HCT116 (cell line): ENCODE data around the gene SUMO3. TPM values are rescaled to one million over a fixed set of nuclear protein-coding genes. Genes with fewer than 3 reads are reported as not detected.

Experiments used
- ATAC-seq: fragments of 200-7000 bp; cut with Tn5 transposase; 2 replicates; pipeline ENCODE4 v1.9.1; 2020; ENCODE audit warnings: mild to moderate bottlenecking, moderate library complexity
- BruUV-seq: library from RNA; stranded (reverse); fragments of 400-500 nt; replicated peaks from 2 replicates; lab custom pipeline; 2021; lab: Mats Ljungman, UMichigan
- CTCF ChIA-PET: fragments of 300-600 bp; sonication (Branson Sonifier 250); formaldehyde crosslinking; loops from one replicate; lab custom pipeline; 2021; ENCODE audit warnings: antibody characterized with exemption; lab: Charles Lee
- POLR2A ChIA-PET: fragments of 300-600, 350-600 bp; sonication (Branson Sonifier 250); formaldehyde crosslinking; loops from one replicate; lab custom pipeline; 2021; ENCODE audit warnings: antibody characterized with exemption; lab: Charles Lee
- RAD21 ChIA-PET, 2 experiments: fragments of 300-600 bp; sonication (Branson Sonifier 250); formaldehyde crosslinking; loops; one replicate each; lab custom pipeline; 2023; ENCODE audit warnings: low total read pairs in 2 of 2; ENCODE audit not compliant: uncharacterized antibody in 2 of 2, unreplicated experiment in 2 of 2, low non-redundant PET in 1 of 2; lab: Charles Lee
- DNase-seq: peaks from one replicate; pipeline ENCODE4 v3.0.0-alpha.2; 2010; ENCODE audit warnings: low read depth, low spot score
- H2AFZ ChIP-seq: fragments of 200-600 bp; shearing (Covaris generic), sonication (generic); 2 replicates; pipeline ENCODE4 v1.6.1; 2017; ENCODE audit warnings: low read depth, mixed run types, mixed read lengths, antibody characterized with exemption, low read length; ENCODE audit not compliant: poor library complexity, severe bottlenecking
- H3K27ac ChIP-seq: 2 replicates; pipeline ENCODE4 v1.5.1; 2012; ENCODE audit warnings: low read depth, low read length
- H3K27me3 ChIP-seq: fragments of 200-600 bp; sonication (generic); 2 replicates; pipeline ENCODE4 v1.6.1; 2016; ENCODE audit warnings: mixed run types, low read length, mixed read lengths; ENCODE audit not compliant: insufficient read depth
- H3K36me3 ChIP-seq, 2 experiments: fragments of 200-500 bp in 1 of 2; fragments of 200-600 bp in 1 of 2; sonication (Bioruptor generic) in 1 of 2; sonication (generic) in 1 of 2; 2 replicates each; pipeline versions ENCODE4 v1.5.1 to v1.6.1; 2014 to 2016; ENCODE audit warnings: low read length in 2 of 2, inconsistent platforms in 1 of 2, mixed read lengths in 1 of 2, mixed run types in 1 of 2; ENCODE audit not compliant: insufficient read depth in 2 of 2, control insufficient read depth in 1 of 2
- H3K4me1 ChIP-seq, 2 experiments: fragments of 200-600 bp in 1 of 2; sonication (generic) in 1 of 2; 2 replicates each; pipeline versions ENCODE4 v1.5.1 to v1.6.1; 2012 to 2017; ENCODE audit warnings: low read length in 2 of 2, inconsistent platforms in 1 of 2, mild to moderate bottlenecking in 1 of 2, mixed read lengths in 1 of 2, mixed run types in 1 of 2, moderate library complexity in 1 of 2; ENCODE audit not compliant: insufficient read depth in 2 of 2, control insufficient read depth in 1 of 2
- H3K4me2 ChIP-seq: fragments of 200-600 bp; sonication (generic); 2 replicates; pipeline ENCODE4 v1.6.1; 2017; ENCODE audit warnings: mixed run types, low read length, mixed read lengths
- H3K4me3 ChIP-seq, 2 experiments: fragments of 200-600 bp in 1 of 2; sonication (generic) in 1 of 2; replicated peaks in 1 of 2; 2 replicates each; pipeline ENCODE4 v1.5.1; 2011 to 2016; ENCODE audit warnings: low read length in 2 of 2, control low read depth in 1 of 2, low read depth in 1 of 2, mild to moderate bottlenecking in 1 of 2, mixed read lengths in 1 of 2, mixed run types in 1 of 2
- H3K79me2 ChIP-seq: fragments of 200-600 bp; sonication (generic); 2 replicates; pipeline ENCODE4 v1.6.1; 2017; ENCODE audit warnings: mild to moderate bottlenecking, mixed run types, low read length, moderate library complexity, mixed read lengths; ENCODE audit not compliant: insufficient read depth
- H3K9ac ChIP-seq: fragments of 200-600 bp; sonication (generic); 2 replicates; pipeline ENCODE4 v1.6.1; 2016; ENCODE audit warnings: low read length, mixed read lengths
- H3K9me2 ChIP-seq: fragments of 200-600 bp; sonication (generic), shearing (Covaris generic); 2 replicates; pipeline ENCODE4 v1.6.1; 2017; ENCODE audit warnings: mixed run types, mild to moderate bottlenecking, moderate library complexity; ENCODE audit not compliant: insufficient read depth
- H3K9me3 ChIP-seq, 2 experiments: fragments of 200-500 bp in 1 of 2; fragments of 200-600 bp in 1 of 2; sonication (Bioruptor generic) in 1 of 2; sonication (generic) in 1 of 2; 2 replicates each; pipeline ENCODE4 v1.6.1; 2014 to 2017; ENCODE audit warnings: low read length in 2 of 2, mixed read lengths in 2 of 2, inconsistent platforms in 1 of 2, low read depth in 1 of 2, mild to moderate bottlenecking in 1 of 2, mixed run types in 1 of 2, moderate library complexity in 1 of 2; ENCODE audit not compliant: control insufficient read depth in 1 of 2, insufficient read depth in 1 of 2
- H4K20me1 ChIP-seq: fragments of 200-600 bp; sonication (generic), shearing (Covaris generic); 2 replicates; pipeline ENCODE4 v1.6.1; 2017; ENCODE audit warnings: mixed run types, mild to moderate bottlenecking, moderate library complexity; ENCODE audit not compliant: insufficient read depth
- CBX3 ChIP-seq: IDR thresholded peaks from 2 replicates; pipeline ENCODE4 v1.6.1; 2012; ENCODE audit warnings: low read depth
- EGR1 ChIP-seq: IDR thresholded peaks from 2 replicates; pipeline ENCODE4 v1.6.1; 2012; ENCODE audit warnings: low read depth
- ELF1 ChIP-seq: IDR thresholded peaks from 2 replicates; pipeline ENCODE4 v1.6.1; 2012; ENCODE audit warnings: low read depth, borderline replicate concordance
- EZH2 ChIP-seq: fragments of 200-600 bp; sonication (generic); IDR thresholded peaks from 2 replicates; pipeline ENCODE4 v1.6.1; 2017; ENCODE audit warnings: antibody characterized with exemption, mixed run types
- EZH2phosphoT487 ChIP-seq: fragments of 200-600 bp; IDR thresholded peaks from 2 replicates; pipeline ENCODE4 v1.6.1; 2018; ENCODE audit warnings: antibody characterized with exemption, borderline replicate concordance
- FOSL1 ChIP-seq: IDR thresholded peaks from 2 replicates; pipeline ENCODE4 v1.6.1; 2012; ENCODE audit warnings: low read depth
- POLR2A ChIP-seq: IDR thresholded peaks from 2 replicates; pipeline ENCODE4 v1.7.0; 2011; ENCODE audit warnings: borderline replicate concordance; ENCODE audit not compliant: insufficient read depth, insufficient read length; ENCODE audit errors: extremely low read depth
- RAD21 ChIP-seq: IDR thresholded peaks from 2 replicates; pipeline ENCODE4 v1.6.1; 2012; ENCODE audit warnings: low read depth, mild to moderate bottlenecking
- SIN3A ChIP-seq: IDR thresholded peaks from 2 replicates; pipeline ENCODE4 v1.6.1; 2012; ENCODE audit warnings: low read depth
- SP1 ChIP-seq: IDR thresholded peaks from 2 replicates; pipeline ENCODE4 v1.6.1; 2012; ENCODE audit warnings: low read depth
- SRF ChIP-seq: IDR thresholded peaks from 2 replicates; pipeline ENCODE4 v1.6.1; 2012; ENCODE audit warnings: low read depth
- TCF7L2 ChIP-seq: IDR thresholded peaks from 2 replicates; pipeline ENCODE4 v1.7.0; 2011; ENCODE audit warnings: borderline replicate concordance, inconsistent platforms; ENCODE audit not compliant: insufficient read depth, insufficient read length; ENCODE audit errors: extremely low read depth
- ZNF274 ChIP-seq: fragments of 200-500 bp; sonication (Bioruptor generic); IDR thresholded peaks from 2 replicates; pipeline ENCODE4 v1.6.1; 2014; ENCODE audit warnings: mild to moderate bottlenecking, low read depth, low read length, inconsistent platforms
- intact Hi-C: fragments of 100-400 bp; cut with micrococcal nuclease; formaldehyde crosslinking; loops from 2 replicates; pipeline ENCODE4 v1.10.0; 2022
- total RNA-seq: library from RNA; stranded (reverse); gene quantifications from one replicate; pipeline ENCODE4 v1.2.1, GENCODE V29; 2021; ENCODE audit not compliant: unreplicated experiment
- TF ChIP-seq, protein P1 (sequence below), 3 experiments: fragments of 200-600 bp in 1 of 3; sonication (generic) in 1 of 3; IDR thresholded peaks in 2 of 3; conservative IDR thresholded peaks in 1 of 3; 2 replicates each; pipeline ENCODE4 v1.5.1; 2012 to 2017; ENCODE audit warnings: low read depth in 2 of 3, low read length in 2 of 3, antibody characterized with exemption in 1 of 3, borderline replicate concordance in 1 of 3, control low read depth in 1 of 3, mild to moderate bottlenecking in 1 of 3, mixed read lengths in 1 of 3, mixed run types in 1 of 3, moderate library complexity in 1 of 3; ENCODE audit not compliant: insufficient read depth in 1 of 3
- TF ChIP-seq, protein P2 (sequence below): IDR thresholded peaks from 2 replicates; pipeline ENCODE4 v1.6.1; 2011; ENCODE audit warnings: mild to moderate bottlenecking, low read length, moderate library complexity; ENCODE audit not compliant: insufficient replicate concordance; ENCODE audit errors: extremely low read depth
- TF ChIP-seq, protein P3 (sequence below): IDR thresholded peaks from 2 replicates; pipeline ENCODE4 v1.6.1; 2012

The SUMO3 gene
- total RNA-seq, 1 experiment from 2014 or later = 31.5 TPM

DNA sequence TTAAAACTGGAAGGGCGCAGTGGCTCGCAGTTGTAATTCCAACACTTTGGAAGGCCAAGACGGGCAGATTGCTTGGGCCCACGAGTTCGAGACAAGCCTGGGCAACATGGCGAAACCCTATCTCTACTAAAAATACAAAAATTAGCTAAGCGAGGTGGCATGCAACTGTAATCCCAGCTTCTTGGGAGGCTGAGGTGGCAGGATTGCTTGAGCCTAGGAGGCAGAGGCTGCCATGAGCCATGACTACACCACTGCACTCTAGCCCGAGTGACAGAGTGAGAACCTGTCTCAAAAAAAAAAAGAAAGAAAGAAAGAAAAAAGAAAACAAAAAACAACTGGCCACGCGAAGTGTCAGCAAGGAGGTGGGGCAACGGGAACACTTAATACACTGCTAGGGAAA, 22.5 kb downstream of the SUMO3 start:
- Histone ChIP-seq H3K4me1 (peaks cover 2 to 5% of the 10 kb centered on the region in 2 experiments), H3K9me3 (no peaks in the 10 kb centered on the region), H3K27ac (no peak overlapping the region), H3K9ac (no peak overlapping the region), H3K4me2 (no peak overlapping the region), H3K27me3 (no peaks in the 10 kb centered on the region), H2AFZ (no peak overlapping the region), H3K9me2 (no peaks in the 10 kb centered on the region), H3K79me2 (peaks cover 99% of the 10 kb centered on the region), H3K4me3 (no peak overlapping the region), H4K20me1 (peaks cover 29% of the 10 kb centered on the region; the same call in 1 of the 2 replicates), H3K36me3 (peaks cover 9 to 41% of the 10 kb centered on the region in 2 experiments; a peak in 3 of 4 replicates)
- TF ChIP-seq, protein P1, sequence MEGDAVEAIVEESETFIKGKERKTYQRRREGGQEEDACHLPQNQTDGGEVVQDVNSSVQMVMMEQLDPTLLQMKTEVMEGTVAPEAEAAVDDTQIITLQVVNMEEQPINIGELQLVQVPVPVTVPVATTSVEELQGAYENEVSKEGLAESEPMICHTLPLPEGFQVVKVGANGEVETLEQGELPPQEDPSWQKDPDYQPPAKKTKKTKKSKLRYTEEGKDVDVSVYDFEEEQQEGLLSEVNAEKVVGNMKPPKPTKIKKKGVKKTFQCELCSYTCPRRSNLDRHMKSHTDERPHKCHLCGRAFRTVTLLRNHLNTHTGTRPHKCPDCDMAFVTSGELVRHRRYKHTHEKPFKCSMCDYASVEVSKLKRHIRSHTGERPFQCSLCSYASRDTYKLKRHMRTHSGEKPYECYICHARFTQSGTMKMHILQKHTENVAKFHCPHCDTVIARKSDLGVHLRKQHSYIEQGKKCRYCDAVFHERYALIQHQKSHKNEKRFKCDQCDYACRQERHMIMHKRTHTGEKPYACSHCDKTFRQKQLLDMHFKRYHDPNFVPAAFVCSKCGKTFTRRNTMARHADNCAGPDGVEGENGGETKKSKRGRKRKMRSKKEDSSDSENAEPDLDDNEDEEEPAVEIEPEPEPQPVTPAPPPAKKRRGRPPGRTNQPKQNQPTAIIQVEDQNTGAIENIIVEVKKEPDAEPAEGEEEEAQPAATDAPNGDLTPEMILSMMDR (IDR thresholded peaks at IDR 0.05 in 2 of 3, conservative IDR thresholded peaks at IDR 0.05 in 1 of 3; ENCODE audit: borderline replicate concordance in 1 of 3, insufficient read depth in 1 of 3, low read depth in 2 of 3, low read length in 2 of 3) = no peak
- TF ChIP-seq ELF1 (no peak), POLR2A (no peak), EZH2phosphoT487 (no peak), RAD21 (no peak), ZNF274 (no peak), EZH2 (no peak), FOSL1 (no peak), TCF7L2 (no peak), CBX3 (no peak), SRF (no peak), SIN3A (no peak), EGR1 (no peak), SP1 (no peak)
- TF ChIP-seq, protein P2, sequence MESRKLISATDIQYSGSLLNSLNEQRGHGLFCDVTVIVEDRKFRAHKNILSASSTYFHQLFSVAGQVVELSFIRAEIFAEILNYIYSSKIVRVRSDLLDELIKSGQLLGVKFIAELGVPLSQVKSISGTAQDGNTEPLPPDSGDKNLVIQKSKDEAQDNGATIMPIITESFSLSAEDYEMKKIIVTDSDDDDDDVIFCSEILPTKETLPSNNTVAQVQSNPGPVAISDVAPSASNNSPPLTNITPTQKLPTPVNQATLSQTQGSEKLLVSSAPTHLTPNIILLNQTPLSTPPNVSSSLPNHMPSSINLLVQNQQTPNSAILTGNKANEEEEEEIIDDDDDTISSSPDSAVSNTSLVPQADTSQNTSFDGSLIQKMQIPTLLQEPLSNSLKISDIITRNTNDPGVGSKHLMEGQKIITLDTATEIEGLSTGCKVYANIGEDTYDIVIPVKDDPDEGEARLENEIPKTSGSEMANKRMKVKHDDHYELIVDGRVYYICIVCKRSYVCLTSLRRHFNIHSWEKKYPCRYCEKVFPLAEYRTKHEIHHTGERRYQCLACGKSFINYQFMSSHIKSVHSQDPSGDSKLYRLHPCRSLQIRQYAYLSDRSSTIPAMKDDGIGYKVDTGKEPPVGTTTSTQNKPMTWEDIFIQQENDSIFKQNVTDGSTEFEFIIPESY = no peak
- TF ChIP-seq, protein P3, sequence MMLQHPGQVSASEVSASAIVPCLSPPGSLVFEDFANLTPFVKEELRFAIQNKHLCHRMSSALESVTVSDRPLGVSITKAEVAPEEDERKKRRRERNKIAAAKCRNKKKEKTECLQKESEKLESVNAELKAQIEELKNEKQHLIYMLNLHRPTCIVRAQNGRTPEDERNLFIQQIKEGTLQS = no peak
- intact Hi-C loops = no loop called here
- DNase-seq (no peak), ATAC-seq (no peak)
- ChIA-PET POLR2A (no interaction called here), RAD21 (no interaction called here), CTCF (interaction anchor here (1.1 kb wide), 1 partner anchor 285 kb away, joined by 5 read pairs; no protein-coding TSS in a partner anchor)
- BruUV-seq = no TSS peak
